Cardiac fibroblast (primary cell): ENCODE results near the gene SPINK2.
A peak's percentile ranks its signal among the peaks of the same experiment; 100 is the strongest.

Source experiments
- DNase-seq, 2 donors: peaks; one replicate each; pipeline versions ENCODE4 v3.0.0 to v3.0.0-alpha.2; 2010; ENCODE audit warnings: low read depth in 2 of 2
- H3K4me3 ChIP-seq, 2 donors: replicated peaks in 1 of 2; 1 replicate in 1 of 2; 2 replicates in 1 of 2; pipeline ENCODE4 v1.5.1; 2011; ENCODE audit warnings: low read depth in 2 of 2, low read length in 2 of 2, mild to moderate bottlenecking in 2 of 2, moderate library complexity in 1 of 2
- CTCF ChIP-seq: IDR thresholded peaks from one replicate; pipeline ENCODE4 v1.5.1; 2011; ENCODE audit warnings: low read depth, mild to moderate bottlenecking, low read length, inconsistent platforms

SPINK2 gene

DNA sequence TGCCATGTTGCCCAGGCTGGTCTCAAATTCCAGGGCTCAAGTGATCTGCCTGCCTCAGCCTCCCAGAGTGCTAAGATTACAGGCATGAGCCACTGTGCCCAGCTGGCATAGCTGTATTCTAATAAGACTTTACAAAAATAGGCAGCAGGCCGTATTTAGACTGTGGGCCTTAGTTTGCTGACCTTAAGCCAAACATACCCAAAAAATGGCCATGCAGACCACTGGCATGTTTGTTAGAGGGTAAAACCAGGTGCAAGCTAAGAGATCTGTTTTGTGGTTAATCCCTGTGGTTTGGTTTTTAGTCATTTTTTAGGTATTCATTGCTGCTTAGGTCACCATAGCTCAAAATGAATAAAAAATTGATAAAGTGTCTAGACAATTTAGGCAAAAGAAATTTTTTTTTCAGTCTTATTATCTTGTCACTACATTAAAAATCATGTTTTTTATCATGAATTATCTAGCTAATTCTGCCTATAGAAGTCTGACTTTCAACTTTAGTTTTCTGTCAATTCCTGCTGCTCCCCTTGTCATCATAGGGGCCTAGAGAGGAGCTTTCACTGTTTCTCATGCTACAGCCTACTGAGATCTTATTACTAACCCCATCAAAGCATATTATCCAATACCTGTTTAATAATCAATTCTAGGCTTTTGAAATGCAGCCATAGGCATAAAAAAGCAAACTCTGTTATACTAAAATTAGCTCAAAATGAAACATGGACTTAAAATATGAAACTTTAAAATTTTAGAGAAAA lies 7.5 kb upstream of the SPINK2 start:
- peak in 1 of 2 donors; percentile 46 for DNase-seq
- TF ChIP-seq CTCF = no peak
- H3K4me3 ChIP-seq = no peak overlapping the region

DNA sequence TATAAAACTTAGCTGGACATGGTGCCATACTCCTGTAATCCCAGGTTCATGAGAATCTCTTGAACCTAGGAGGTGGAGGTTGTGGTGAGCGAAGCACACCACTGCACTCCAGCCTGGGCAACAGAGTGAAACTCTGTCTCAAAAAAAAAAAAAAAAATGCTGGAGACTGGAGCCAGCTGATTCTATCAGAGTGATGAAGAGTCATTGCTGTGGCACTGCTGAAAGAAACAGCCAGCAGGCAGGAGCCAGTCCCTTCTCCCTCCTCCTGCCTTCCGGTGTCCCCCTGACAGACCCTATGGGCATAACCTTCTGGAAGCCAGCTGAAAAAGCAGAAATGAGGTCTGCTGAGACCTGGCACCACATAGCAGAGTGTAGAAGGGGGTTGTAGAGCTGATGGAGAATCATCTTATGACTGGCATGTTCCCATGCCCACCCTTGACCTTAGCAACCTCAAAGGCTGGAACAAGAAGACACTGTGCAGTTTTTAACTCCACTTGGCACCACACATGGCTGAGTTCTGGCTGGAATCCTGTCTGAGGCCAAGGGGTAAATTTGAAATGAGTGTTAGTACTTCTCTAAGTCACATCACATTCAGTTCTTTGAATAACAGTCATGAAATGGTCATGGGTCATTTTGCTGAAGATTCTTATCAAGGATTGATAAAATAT lies 2.6 kb upstream of the SPINK2 start:
- no peak for DNase-seq
- TF ChIP-seq CTCF = no peak
- no peak overlapping the region for H3K4me3 ChIP-seq

- TF ChIP-seq CTCF = no peak
- no peak overlapping the region for H3K4me3 ChIP-seq
- DNase-seq = no peak
Observed at GRCh38 chr4:56818797-56819196, 2.7 kb downstream of the SPINK2 start.

DNA sequence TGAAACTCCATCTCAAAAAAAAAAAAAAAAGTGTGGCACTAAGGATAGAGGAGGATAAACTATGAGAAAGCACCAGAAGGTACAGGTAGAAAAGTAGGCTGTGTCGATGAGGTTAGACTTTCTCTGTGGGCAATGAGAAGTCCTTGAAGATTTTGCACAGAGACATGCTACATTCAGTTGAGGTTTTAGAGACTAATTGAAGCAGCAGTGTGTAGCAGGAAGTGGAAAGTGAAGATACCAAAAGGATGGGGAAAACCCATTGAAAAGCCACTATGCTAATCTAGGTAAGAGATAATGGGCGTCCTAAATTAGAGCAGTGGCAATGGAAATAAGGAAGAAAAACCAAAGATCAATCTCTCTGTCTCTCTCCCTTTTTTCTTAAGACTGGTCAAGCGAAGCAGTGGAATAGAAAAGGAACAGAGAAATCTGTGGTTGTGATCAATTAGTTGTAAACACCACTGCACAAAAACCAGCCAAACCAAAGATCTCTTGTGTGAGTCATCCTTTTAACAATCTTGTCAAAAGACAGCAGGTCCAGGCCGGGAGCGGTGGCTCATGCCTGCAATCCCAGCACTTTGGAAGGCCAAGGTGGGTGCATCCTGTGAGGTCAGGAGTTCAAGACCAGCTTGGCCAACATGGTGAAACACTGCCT lies 3.5 kb downstream of the SPINK2 start:
- no peak for DNase-seq
- no peak for TF ChIP-seq CTCF
- H3K4me3 ChIP-seq = no peak overlapping the region

DNA sequence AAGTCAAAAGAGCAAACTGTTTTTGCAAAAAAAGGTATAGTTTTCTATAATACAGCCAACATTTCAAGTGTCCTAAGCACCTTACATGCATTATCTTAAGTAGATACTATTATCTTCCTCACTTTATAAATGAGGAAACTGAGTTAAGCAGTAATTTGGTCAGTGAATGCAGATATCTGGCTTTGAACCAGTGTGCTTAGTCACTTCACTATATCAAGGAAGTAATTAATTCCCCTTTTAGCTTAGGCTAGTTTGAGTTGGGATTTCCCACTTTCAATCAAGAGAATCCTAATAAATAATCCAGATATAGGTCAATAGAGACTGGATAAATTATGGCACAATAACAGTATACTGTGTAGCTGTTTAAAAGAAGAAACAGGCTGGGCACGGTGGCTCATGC lies 14.8 kb downstream of the SPINK2 start:
- H3K4me3 ChIP-seq = no peak overlapping the region
- DNase-seq = no peak
- TF ChIP-seq CTCF = no peak

DNA sequence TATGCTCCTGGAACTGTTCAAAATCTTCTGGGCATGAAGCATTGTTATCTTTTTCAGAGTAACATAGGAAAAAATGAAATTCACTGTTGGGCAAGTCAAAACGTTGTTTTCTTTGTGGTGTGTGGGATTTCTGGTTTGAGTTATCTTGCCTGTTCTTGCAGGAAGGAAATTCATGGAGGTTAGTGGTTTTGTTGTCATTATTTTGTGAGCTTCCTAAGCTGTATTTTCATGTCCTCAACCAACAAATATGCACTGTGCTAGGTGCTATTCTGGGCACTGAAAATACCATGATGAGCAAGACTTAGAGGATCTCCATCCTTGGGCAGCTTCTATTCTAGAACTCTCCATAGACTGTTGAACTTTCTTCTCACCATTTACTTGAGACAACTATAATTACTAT lies 16.9 kb downstream of the SPINK2 start:
- no peak overlapping the region for H3K4me3 ChIP-seq
- DNase-seq = peak; percentile 7 to 60
- no peak for TF ChIP-seq CTCF
